ENCODE data around the gene OR5A1. TPM values are rescaled to one million over a fixed set of nuclear protein-coding genes. Genes with fewer than 3 reads are reported as not detected.

The OR5A1 gene
- total and polyA plus RNA-seq, 4 donors: not detected

DNA sequence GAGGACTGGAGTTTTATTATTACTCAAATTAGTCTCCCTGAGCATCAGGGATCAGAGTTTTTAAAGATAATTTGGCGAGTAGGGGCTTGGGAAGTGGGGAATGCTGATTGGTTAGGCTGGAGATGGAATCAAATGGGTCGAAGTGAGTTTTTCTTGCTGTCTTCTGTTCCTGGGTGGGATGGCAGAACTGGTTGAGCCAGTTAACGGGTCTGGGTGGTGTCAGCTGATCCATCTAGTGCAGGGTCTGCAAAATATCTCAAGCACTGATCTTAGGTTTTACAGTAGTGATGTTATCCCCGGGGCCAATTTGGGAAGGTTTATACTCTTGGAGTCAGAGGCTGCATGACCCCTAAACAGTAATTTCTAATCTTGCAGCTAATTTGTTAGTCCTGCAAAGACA, 11.1 kb upstream of the OR5A1 start:
- Histone ChIP-seq H3K36me3 (ENCODE audit: control insufficient read depth in 4 of 4, insufficient read depth in 4 of 4, low read length in 4 of 4) (no peaks in the 10 kb centered on the region), H3K27me3 (ENCODE audit: control insufficient read depth in 3 of 3, insufficient read depth in 3 of 3, low read length in 2 of 3) (no peaks in the 10 kb centered on the region), H3K9ac (ENCODE audit: insufficient read depth in 1 of 2, low read length in 2 of 2) (no peak overlapping the region), H3K4me3 (no peak overlapping the region), H3K27ac (ENCODE audit: low read depth in 1 of 2, low read length in 1 of 2) (no peak overlapping the region), H3K9me3 (ENCODE audit: control insufficient read depth in 4 of 4, insufficient read depth in 3 of 4, low read length in 3 of 4) (no peaks in the 10 kb centered on the region), H3K4me1 (ENCODE audit: control insufficient read depth in 5 of 5, insufficient read depth in 5 of 5, low read length in 5 of 5) (no peaks in the 10 kb centered on the region)
- ATAC-seq (ENCODE audit: insufficient read depth, low FRiP score): no peak
- 70 to 77% methylated on average over 4 of the region's 4 CpGs for WGBS, 2 donors
- no peak for DNase-seq
- TF ChIP-seq, protein P1, sequence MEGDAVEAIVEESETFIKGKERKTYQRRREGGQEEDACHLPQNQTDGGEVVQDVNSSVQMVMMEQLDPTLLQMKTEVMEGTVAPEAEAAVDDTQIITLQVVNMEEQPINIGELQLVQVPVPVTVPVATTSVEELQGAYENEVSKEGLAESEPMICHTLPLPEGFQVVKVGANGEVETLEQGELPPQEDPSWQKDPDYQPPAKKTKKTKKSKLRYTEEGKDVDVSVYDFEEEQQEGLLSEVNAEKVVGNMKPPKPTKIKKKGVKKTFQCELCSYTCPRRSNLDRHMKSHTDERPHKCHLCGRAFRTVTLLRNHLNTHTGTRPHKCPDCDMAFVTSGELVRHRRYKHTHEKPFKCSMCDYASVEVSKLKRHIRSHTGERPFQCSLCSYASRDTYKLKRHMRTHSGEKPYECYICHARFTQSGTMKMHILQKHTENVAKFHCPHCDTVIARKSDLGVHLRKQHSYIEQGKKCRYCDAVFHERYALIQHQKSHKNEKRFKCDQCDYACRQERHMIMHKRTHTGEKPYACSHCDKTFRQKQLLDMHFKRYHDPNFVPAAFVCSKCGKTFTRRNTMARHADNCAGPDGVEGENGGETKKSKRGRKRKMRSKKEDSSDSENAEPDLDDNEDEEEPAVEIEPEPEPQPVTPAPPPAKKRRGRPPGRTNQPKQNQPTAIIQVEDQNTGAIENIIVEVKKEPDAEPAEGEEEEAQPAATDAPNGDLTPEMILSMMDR (IDR thresholded peaks at IDR 0.05; ENCODE audit: control extremely low read depth, extremely low read depth): no peak

DNA sequence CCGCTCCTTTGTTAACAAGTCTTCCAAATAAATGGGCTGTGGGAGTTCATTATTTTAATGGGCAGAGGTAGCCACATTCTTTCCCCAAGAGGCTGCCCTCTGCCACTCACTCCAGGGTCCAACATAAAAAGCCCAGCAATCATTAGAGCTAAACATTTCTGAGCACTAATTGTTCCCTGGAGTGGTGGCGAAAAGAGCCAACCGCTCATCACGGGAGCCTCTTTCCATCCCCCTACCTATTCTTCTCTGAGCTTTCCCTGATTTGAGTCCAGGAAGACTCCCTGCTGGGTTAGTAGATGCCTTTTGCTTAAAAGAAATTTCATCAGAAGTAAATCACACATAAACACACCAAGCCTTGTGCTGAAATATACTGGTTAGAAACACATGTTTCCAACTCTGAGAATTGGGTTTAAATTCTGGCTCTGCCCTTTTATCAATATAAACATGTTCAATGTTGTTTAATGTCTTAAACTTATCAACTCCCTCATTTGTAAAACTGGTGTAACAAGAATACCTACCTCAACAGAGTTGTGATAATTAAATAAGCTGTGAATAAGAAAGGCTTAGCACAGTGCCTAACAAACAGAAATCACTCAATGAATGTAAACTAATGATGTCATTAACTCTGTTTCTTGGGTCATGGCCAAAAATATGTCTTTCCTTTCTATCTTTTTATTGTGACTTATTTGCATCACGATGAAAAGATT, 9.8 kb upstream of the OR5A1 start, which contains the start of gene OR5A2:
OR5A2 (minus strand) TSS at position 53 of the 707 bp plus-strand sequence. CDS start 3,460 bp downstream, outside the sequence.
- WGBS, 2 donors: 73 to 92% methylated on average over 5 of the region's 5 CpGs
- Histone ChIP-seq H3K36me3 (ENCODE audit: control insufficient read depth in 4 of 4, insufficient read depth in 4 of 4, low read length in 4 of 4) (no peaks in the 10 kb centered on the region), H3K27me3 (ENCODE audit: control insufficient read depth in 3 of 3, insufficient read depth in 3 of 3, low read length in 2 of 3) (no peaks in the 10 kb centered on the region), H3K9ac (ENCODE audit: insufficient read depth in 1 of 2, low read length in 2 of 2) (no peak within 1 kb of the TSS), H3K4me3 (no peak within 1 kb of the TSS), H3K9me3 (ENCODE audit: control insufficient read depth in 4 of 4, insufficient read depth in 3 of 4, low read length in 3 of 4) (no peaks in the 10 kb centered on the region), H3K27ac (ENCODE audit: low read depth in 1 of 2, low read length in 1 of 2) (no peak within 1 kb of the TSS), H3K4me1 (ENCODE audit: control insufficient read depth in 5 of 5, insufficient read depth in 5 of 5, low read length in 5 of 5) (no peaks in the 10 kb centered on the region)
- ATAC-seq (ENCODE audit: insufficient read depth, low FRiP score) (no peak), DNase-seq (peak in 2 of 3 donors; percentile 1 to 5)
- TF ChIP-seq, protein P1 (IDR thresholded peaks at IDR 0.05; ENCODE audit: control extremely low read depth, extremely low read depth): no peak

DNA sequence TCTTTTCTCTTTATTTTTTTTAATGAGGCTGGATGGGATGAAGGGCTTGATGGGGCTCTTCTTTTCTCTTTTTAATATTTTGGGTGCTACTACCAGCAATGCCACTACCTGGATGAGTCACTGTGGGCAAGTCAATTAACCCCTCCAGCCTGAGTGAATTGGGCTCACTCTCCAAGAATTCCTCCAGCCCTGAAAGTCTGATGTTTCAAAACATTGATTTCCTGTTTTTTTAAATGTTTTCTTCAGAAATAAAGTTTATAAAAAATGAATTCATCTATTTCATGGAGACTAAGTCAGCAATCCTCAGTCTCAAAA, 9.2 kb upstream of the OR5A1 start:
- no peak for ATAC-seq (ENCODE audit: insufficient read depth, low FRiP score)
- H3K4me3 ChIP-seq: no peak overlapping the region

More for the DNA sequence above, 9.2 kb upstream of the OR5A1 start:
- Histone ChIP-seq H3K27ac (ENCODE audit: low read depth in 1 of 2, low read length in 1 of 2) (no peak overlapping the region), H3K4me1 (ENCODE audit: control insufficient read depth in 5 of 5, insufficient read depth in 5 of 5, low read length in 5 of 5) (no peaks in the 10 kb centered on the region), H3K36me3 (ENCODE audit: control insufficient read depth in 4 of 4, insufficient read depth in 4 of 4, low read length in 4 of 4) (no peaks in the 10 kb centered on the region), H3K9ac (ENCODE audit: insufficient read depth in 1 of 2, low read length in 2 of 2) (no peak overlapping the region), H3K27me3 (ENCODE audit: control insufficient read depth in 3 of 3, insufficient read depth in 3 of 3, low read length in 2 of 3) (no peaks in the 10 kb centered on the region), H3K9me3 (ENCODE audit: control insufficient read depth in 4 of 4, insufficient read depth in 3 of 4, low read length in 3 of 4) (no peaks in the 10 kb centered on the region)
- no peak for DNase-seq
- TF ChIP-seq, protein P1 (IDR thresholded peaks at IDR 0.05; ENCODE audit: control extremely low read depth, extremely low read depth): no peak

Data from lung (tissue), 12 donors.